GM19238 (cell line): ENCODE results near the gene ZNF574.

Experiments
- DNase-seq: peaks from one replicate; pipeline ENCODE4 v3.0.0; 2011; ENCODE audit warnings: low spot score; ENCODE audit not compliant: insufficient read length

ZNF574 gene

GRCh38 chr19:42123765-42124164 lies 47.8 kb downstream of the ZNF574 start:
- no peak for DNase-seq

DNA sequence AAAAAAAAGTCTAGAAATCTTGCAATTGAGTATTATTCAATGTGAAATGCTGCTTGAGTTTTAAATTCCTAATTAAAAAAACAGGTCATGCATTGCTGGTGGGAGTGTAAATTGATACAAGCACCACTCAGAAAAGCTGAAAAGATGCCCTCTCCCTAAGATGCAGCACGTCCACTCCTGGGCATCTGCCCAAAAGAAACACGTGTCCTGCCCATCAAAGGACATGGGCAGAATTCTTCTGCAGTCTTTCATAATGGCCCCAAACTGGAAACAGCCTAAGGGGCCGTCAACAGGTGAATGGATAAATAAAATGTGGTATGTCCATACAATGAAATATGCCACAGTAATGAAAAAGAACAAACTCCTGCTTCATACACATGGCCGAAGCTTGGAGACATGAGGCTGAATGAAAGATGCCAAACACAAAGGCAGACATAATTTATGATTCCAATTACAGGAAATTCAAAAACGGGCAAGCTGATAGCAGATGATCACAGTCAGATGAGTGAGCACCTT lies 48.5 kb downstream of the ZNF574 start:
- DNase-seq: no peak

- DNase-seq: no peak
Observed at GRCh38 chr19:42125536-42125935, 49.6 kb downstream of the ZNF574 start.

- DNase-seq: no peak
Observed at GRCh38 chr19:42126574-42126973, 50.6 kb downstream of the ZNF574 start.

GRCh38 chr19:42129399-42130253 lies 53.7 kb downstream of the ZNF574 start:
- peak; percentile 69 for DNase-seq

- DNase-seq: no peak
Observed at GRCh38 chr19:42130254-42130573, 54.2 kb downstream of the ZNF574 start.
